Right atrium auricular region (tissue), 2 donors: Measurements from ENCODE around the gene KBTBD4. TPM values are rescaled to one million over a fixed set of nuclear protein-coding genes. Genes with fewer than 3 reads are reported as not detected.

Source experiments
- DNase-seq: peaks from one replicate; pipeline ENCODE4 v3.0.0-alpha.2; 2019; ENCODE audit warnings: low spot score
- H3K27ac ChIP-seq, 2 donors: fragments of 200-600 bp; sonication (generic); 1 replicate in 1 of 2; 2 replicates in 1 of 2; pipeline ENCODE4 v1.5.1; 2016 to 2019
- H3K27me3 ChIP-seq, 2 donors: fragments of 200-600 bp; sonication (generic); one replicate each; pipeline versions ENCODE4 v1.5.1 to v1.6.0; 2017 to 2019
- H3K36me3 ChIP-seq: fragments of 200-600 bp; sonication (generic); one replicate; pipeline ENCODE4 v1.5.1; 2016
- H3K4me1 ChIP-seq, 2 donors: fragments of 200-600 bp; sonication (generic); one replicate each; pipeline versions ENCODE4 v1.5.1 to v1.6.0; 2017 to 2019
- H3K4me3 ChIP-seq, 2 donors: fragments of 200-600 bp; sonication (generic); 1 replicate in 1 of 2; 2 replicates in 1 of 2; pipeline ENCODE4 v1.5.1; 2017 to 2019; ENCODE audit warnings: mild to moderate bottlenecking in 1 of 2, moderate library complexity in 1 of 2
- H3K9me3 ChIP-seq, 2 donors: fragments of 200-600 bp; sonication (generic); one replicate each; pipeline ENCODE4 v1.5.1; 2019
- CTCF ChIP-seq, 2 donors: fragments of 200-600 bp; sonication (generic); IDR thresholded peaks; one replicate each; pipeline ENCODE4 v1.5.1; 2019; ENCODE audit warnings: antibody characterized with exemption in 2 of 2
- total RNA-seq, 2 donors: library from RNA; depleted of rRNA; stranded (reverse); fragments of >200 nt; gene quantifications; one replicate each; pipeline ENCODE4 v1.1.0, GENCODE V29; 2016

KBTBD4 gene
- total RNA-seq = 10 to 100 TPM; 11.7 to 21.7 TPM

DNA sequence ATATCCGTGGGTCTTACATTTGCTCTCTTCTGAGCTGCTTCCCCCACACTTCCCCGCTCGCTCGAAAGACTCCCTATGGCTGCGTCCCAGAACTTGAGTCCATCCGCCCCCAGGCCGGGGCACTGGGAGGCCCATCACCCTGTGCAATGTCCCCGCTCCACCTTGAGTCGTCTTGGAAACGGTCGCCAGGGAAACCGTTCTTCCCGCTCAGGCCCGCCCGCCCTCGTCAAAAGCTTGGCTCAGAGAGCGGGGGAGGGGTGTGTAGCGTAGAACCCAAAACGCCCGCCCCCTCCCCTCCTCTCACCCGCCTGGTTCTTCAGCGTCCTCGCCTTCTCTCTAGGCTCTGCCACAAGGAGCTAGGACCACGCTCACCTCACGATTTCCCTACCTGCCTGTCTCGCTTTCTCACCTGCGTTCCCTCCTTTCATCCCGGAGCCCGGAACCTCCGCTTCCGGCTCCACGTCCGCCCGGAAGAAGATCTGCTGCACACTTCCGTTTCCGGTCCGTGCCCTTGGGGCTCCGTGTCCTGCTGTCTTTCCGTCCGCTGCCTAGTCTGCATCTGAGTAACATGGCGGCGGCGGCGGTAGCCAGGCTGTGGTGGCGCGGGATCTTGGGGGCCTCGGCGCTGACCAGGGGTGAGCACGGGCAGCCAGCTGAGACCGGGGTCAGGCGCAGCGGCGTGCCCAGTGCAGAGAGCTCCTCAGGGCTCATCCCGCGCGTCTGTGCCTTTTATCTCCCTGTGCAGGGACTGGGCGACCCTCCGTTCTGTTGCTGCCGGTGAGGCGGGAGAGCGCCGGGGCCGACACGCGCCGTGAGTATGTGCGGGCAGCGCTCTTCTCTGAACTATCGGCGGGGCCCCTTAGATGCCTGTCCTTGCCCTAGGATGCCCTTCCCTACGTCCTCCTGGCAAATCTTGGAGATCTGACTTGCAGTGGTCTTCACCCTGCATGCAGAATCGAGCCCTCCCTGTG, at the start of gene KBTBD4, which contains the start of gene NDUFS3:
TSS of gene KBTBD4 (minus strand) at position 447 of the 971 bp plus-strand sequence. CDS start at position 428, 19 bp downstream.
TSS of gene NDUFS3 (plus strand) at position 551 of the 971 bp plus-strand sequence. CDS start at position 569, 18 bp downstream.
- Histone ChIP-seq H3K4me3 (peak within 1 kb of the TSS; percentile 84 to 99), H3K27me3 (no peaks in the 10 kb centered on the region), H3K4me1 (peaks cover 0 to 29% of the 10 kb centered on the region in 2 donors), H3K9me3 (no peaks in the 10 kb centered on the region), H3K36me3 (peaks cover 57% of the 10 kb centered on the region), H3K27ac (peak within 1 kb of the TSS; percentile 89)
- peak; percentile 91 for DNase-seq
- no peak for TF ChIP-seq CTCF (IDR thresholded peaks at IDR 0.05)

DNA sequence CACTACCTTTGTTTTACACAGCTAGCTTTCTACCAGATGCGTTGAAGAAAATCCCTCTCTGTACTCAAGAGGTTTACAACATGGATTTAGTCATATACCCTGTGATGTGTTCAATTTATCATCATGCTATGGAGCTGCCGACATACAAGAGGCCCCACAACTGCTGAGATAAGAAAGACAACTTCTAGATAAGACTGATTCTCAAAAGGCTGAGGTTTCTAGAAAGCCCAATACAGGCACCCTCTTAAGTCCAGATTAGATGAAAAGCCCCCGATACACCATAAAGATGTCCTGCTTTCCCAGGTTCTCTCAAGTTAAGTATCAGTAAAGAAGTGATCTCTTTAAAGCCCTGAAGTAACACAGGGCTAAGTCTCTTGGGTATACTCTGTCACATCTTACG, 49.3 kb upstream of the KBTBD4 start:
- H3K4me1 ChIP-seq = no peaks in the 10 kb centered on the region
- H3K36me3 ChIP-seq = peaks cover 80% of the 10 kb centered on the region
- no peak for DNase-seq
- no peak overlapping the region for H3K27ac ChIP-seq
- H3K4me3 ChIP-seq = no peak overlapping the region
- H3K27me3 ChIP-seq = no peaks in the 10 kb centered on the region
- H3K9me3 ChIP-seq = no peaks in the 10 kb centered on the region
- no peak for TF ChIP-seq CTCF (IDR thresholded peaks at IDR 0.05)

DNA sequence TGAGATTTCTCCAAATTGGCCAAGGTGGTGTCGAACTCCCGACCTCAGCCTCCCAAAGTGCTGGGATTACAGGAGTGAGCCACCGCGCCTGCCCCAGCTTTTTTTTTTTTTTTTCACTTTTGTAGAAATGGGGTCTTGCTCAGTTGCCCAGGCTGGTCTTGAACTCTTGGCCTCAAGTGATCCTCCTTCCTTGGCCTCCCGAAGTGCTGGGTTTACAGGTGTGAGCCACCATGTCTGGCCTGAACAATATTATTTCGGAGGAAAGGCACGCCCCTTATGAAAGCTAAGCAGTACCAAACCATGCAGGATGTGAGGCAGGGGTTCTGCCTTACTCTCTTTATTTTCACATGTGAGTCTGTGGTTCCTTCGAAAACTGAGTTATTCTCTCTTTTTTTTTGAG, 47.5 kb upstream of the KBTBD4 start:
- Histone ChIP-seq H3K27ac (no peak overlapping the region), H3K27me3 (no peaks in the 10 kb centered on the region), H3K9me3 (no peaks in the 10 kb centered on the region), H3K4me3 (no peak overlapping the region), H3K4me1 (no peaks in the 10 kb centered on the region), H3K36me3 (peaks cover 84% of the 10 kb centered on the region)
- DNase-seq = no peak
- no peak for TF ChIP-seq CTCF (IDR thresholded peaks at IDR 0.05)

- Histone ChIP-seq H3K27ac (no peak overlapping the region), H3K4me3 (no peak overlapping the region), H3K27me3 (no peaks in the 10 kb centered on the region), H3K4me1 (no peaks in the 10 kb centered on the region), H3K36me3 (peaks cover 67% of the 10 kb centered on the region), H3K9me3 (no peaks in the 10 kb centered on the region)
- no peak for DNase-seq
- no peak for TF ChIP-seq CTCF (IDR thresholded peaks at IDR 0.05)
Observed at GRCh38 chr11:47620836-47621378, 42.1 kb upstream of the KBTBD4 start.

DNA sequence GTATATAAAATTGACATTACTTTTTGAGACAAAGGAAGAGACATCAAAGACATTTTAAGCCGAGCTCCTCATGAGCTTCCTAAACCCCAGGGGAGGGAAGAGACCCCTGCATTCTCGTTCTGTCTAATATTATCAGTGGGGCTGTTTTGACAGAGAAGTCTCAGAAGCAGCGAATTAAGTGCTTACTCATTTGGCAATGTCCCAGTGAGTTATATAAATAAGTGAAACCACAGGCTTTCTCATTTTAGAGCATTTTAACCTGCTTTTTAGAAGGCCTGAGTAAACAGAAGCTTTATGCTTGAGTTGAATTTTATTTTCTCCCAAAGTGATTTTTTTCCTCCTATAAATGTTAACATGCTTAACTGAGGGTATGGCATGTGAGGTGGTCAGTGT, 38.6 kb upstream of the KBTBD4 start:
- DNase-seq = no peak
- TF ChIP-seq CTCF (IDR thresholded peaks at IDR 0.05) = no peak
- H3K4me3 ChIP-seq = no peak overlapping the region
- no peaks in the 10 kb centered on the region for H3K27me3 ChIP-seq
- no peaks in the 10 kb centered on the region for H3K9me3 ChIP-seq
- peaks cover 38% of the 10 kb centered on the region for H3K36me3 ChIP-seq
- H3K4me1 ChIP-seq = no peaks in the 10 kb centered on the region
- H3K27ac ChIP-seq = no peak overlapping the region
